OCI-LY3 (cell line): ENCODE data around the gene GNG10.

Experiments used
- EZH2phosphoT487 ChIP-seq: fragments of 200-600 bp; shearing (Covaris generic); IDR thresholded peaks from 2 replicates; pipeline ENCODE4 v1.6.1; 2018; ENCODE audit warnings: antibody characterized with exemption, mixed run types, low read depth
- TF ChIP-seq, protein P1 (sequence below): fragments of 200-600, 300-600 bp; sonication (generic); IDR thresholded peaks from 2 replicates; pipeline ENCODE4 v1.5.1; 2014; ENCODE audit warnings: antibody characterized with exemption, low read length, low read depth

DNA sequence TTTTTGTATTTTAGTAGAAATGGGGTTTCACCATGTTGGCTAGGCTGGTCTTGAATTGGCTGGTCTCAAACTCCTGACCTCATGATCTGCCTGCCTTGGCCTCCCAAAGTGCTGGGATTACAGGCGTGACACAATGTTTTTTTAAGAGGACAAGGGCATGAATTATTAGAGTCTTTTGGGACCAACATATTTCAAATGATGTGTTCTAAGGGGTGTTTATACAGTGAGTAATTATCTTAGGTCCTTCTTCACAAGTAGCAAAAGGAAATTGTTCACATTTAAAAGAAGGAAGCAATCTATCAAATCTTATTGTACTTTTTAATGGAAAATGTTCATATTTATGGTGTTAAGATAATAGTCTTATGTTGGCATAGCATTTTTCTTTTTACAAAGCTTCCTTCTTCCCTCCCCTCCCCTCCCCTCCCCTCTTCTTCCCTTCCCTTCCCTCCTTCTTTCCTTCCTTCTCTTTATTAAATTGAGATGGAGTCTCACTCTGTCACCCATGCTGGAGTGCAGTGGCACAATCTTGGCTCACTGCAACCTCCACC, 6.7 kb downstream of the GNG10 start:
- TF ChIP-seq, protein P1, sequence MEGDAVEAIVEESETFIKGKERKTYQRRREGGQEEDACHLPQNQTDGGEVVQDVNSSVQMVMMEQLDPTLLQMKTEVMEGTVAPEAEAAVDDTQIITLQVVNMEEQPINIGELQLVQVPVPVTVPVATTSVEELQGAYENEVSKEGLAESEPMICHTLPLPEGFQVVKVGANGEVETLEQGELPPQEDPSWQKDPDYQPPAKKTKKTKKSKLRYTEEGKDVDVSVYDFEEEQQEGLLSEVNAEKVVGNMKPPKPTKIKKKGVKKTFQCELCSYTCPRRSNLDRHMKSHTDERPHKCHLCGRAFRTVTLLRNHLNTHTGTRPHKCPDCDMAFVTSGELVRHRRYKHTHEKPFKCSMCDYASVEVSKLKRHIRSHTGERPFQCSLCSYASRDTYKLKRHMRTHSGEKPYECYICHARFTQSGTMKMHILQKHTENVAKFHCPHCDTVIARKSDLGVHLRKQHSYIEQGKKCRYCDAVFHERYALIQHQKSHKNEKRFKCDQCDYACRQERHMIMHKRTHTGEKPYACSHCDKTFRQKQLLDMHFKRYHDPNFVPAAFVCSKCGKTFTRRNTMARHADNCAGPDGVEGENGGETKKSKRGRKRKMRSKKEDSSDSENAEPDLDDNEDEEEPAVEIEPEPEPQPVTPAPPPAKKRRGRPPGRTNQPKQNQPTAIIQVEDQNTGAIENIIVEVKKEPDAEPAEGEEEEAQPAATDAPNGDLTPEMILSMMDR = no peak
- TF ChIP-seq EZH2phosphoT487 = no peak
